IMR-90 (cell line): ENCODE measurements around the gene SLC9A9. TPM values are rescaled to one million over a fixed set of nuclear protein-coding genes. Genes with fewer than 3 reads are reported as not detected.

Experiments used
- ATAC-seq: fragments of 200-7000 bp; cut with Tn5 transposase; 2 replicates; pipeline ENCODE4 v1.9.1; 2020; ENCODE audit warnings: low read depth, mild to moderate bottlenecking, moderate library complexity
- BruUV-seq: library from RNA; stranded (reverse); fragments of 400-500 nt; replicated peaks from 2 replicates; lab custom pipeline; 2021; lab: Mats Ljungman, UMichigan
- CTCF ChIA-PET: fragments of 300-600 bp; formaldehyde crosslinking; extraction: SDS; loops from one replicate; lab custom pipeline; 2021; ENCODE audit warnings: antibody characterized with exemption; lab: Yijun Ruan, JAX
- POLR2A ChIA-PET: fragments of 300-600 bp; sonication (Branson Sonifier 250); formaldehyde crosslinking; loops from one replicate; lab custom pipeline; 2022; ENCODE audit warnings: antibody characterized with exemption; ENCODE audit not compliant: unreplicated experiment; lab: Charles Lee
- DNase-seq: peaks from one replicate; pipeline ENCODE4 v3.0.0; 2013
- H2AFZ ChIP-seq: replicated peaks from 2 replicates; pipeline ENCODE3; 2013; ENCODE audit warnings: low read length, mild to moderate bottlenecking; ENCODE audit not compliant: poor library complexity
- H2AK5ac ChIP-seq: 2 replicates; pipeline ENCODE4 v1.6.1; 2013; ENCODE audit warnings: low read depth, low read length, inconsistent platforms
- H2AK9ac ChIP-seq: replicated peaks from 2 replicates; pipeline ENCODE3; 2013; ENCODE audit warnings: mild to moderate bottlenecking, low read depth, low read length, moderate library complexity; ENCODE audit not compliant: poor library complexity
- H2BK120ac ChIP-seq: 2 replicates; pipeline ENCODE4 v1.6.1; 2013; ENCODE audit warnings: low read depth, low read length, inconsistent platforms
- H2BK15ac ChIP-seq: 3 replicates; pipeline ENCODE4 v1.6.1; 2013; ENCODE audit warnings: low read depth, low read length, inconsistent platforms
- H2BK20ac ChIP-seq: 2 replicates; pipeline ENCODE4 v1.6.1; 2013; ENCODE audit warnings: low read depth, mild to moderate bottlenecking, inconsistent platforms, low read length, moderate library complexity
- H2BK5ac ChIP-seq: 2 replicates; pipeline ENCODE4 v1.6.1; 2013; ENCODE audit warnings: mild to moderate bottlenecking, low read depth, low read length, inconsistent platforms; ENCODE audit not compliant: poor library complexity, severe bottlenecking
- H3K14ac ChIP-seq: replicated peaks from 2 replicates; pipeline ENCODE4 v1.6.1; 2013; ENCODE audit warnings: low read depth, low read length, inconsistent platforms
- H3K18ac ChIP-seq: 2 replicates; pipeline ENCODE4 v1.6.1; 2013; ENCODE audit warnings: low read depth, low read length, control low read depth
- H3K23ac ChIP-seq: 2 replicates; pipeline ENCODE4 v1.6.1; 2013; ENCODE audit warnings: low read depth, low read length, inconsistent platforms
- H3K27ac ChIP-seq: 2 replicates; pipeline ENCODE4 v1.5.1; 2013; ENCODE audit warnings: mild to moderate bottlenecking, control low read depth, low read length; ENCODE audit not compliant: insufficient read depth
- H3K27me3 ChIP-seq: 2 replicates; pipeline ENCODE4 v1.6.1; 2013; ENCODE audit warnings: low read length; ENCODE audit not compliant: control insufficient read depth, insufficient read depth
- H3K36me3 ChIP-seq: 2 replicates; pipeline ENCODE4 v1.6.1; 2013; ENCODE audit warnings: low read length, mixed read lengths; ENCODE audit not compliant: control insufficient read depth, insufficient read depth
- H3K4ac ChIP-seq: 2 replicates; pipeline ENCODE4 v1.6.1; 2013; ENCODE audit warnings: low read depth, low read length, inconsistent platforms
- H3K4me1 ChIP-seq: 2 replicates; pipeline ENCODE4 v1.6.1; 2013; ENCODE audit warnings: low read length, mixed read lengths; ENCODE audit not compliant: control insufficient read depth, insufficient read depth
- H3K4me2 ChIP-seq: 2 replicates; pipeline ENCODE4 v1.6.1; 2013; ENCODE audit warnings: low read depth, mild to moderate bottlenecking, control low read depth, low read length, moderate library complexity
- H3K4me3 ChIP-seq: 2 replicates; pipeline ENCODE4 v1.5.1; 2013; ENCODE audit warnings: low read depth, mild to moderate bottlenecking, control low read depth, low read length, moderate library complexity; ENCODE audit not compliant: insufficient read depth
- H3K56ac ChIP-seq: 2 replicates; pipeline ENCODE4 v1.6.1; 2013; ENCODE audit warnings: low read length, inconsistent platforms; ENCODE audit not compliant: insufficient read depth; ENCODE audit errors: extremely low read depth
- H3K79me1 ChIP-seq, 2 experiments: 2 replicates each; pipeline ENCODE4 v1.6.1; 2013; ENCODE audit warnings: low read length in 2 of 2, inconsistent platforms in 1 of 2, low read depth in 1 of 2
- H3K9ac ChIP-seq: 2 replicates; pipeline ENCODE4 v1.6.1; 2013; ENCODE audit warnings: low read depth, low read length, control low read depth
- H3K9me1 ChIP-seq: 2 replicates; pipeline ENCODE4 v1.6.1; 2013; ENCODE audit warnings: low read length, inconsistent platforms; ENCODE audit not compliant: insufficient read depth
- H3K9me3 ChIP-seq: 2 replicates; pipeline ENCODE4 v1.6.1; 2013; ENCODE audit warnings: low read length; ENCODE audit not compliant: control insufficient read depth, insufficient read depth
- H4K20me1 ChIP-seq: 2 replicates; pipeline ENCODE4 v1.6.1; 2013; ENCODE audit warnings: low read length, inconsistent platforms; ENCODE audit not compliant: insufficient read depth
- H4K5ac ChIP-seq: 2 replicates; pipeline ENCODE4 v1.6.1; 2013; ENCODE audit warnings: mild to moderate bottlenecking, low read depth, low read length, control low read depth
- H4K8ac ChIP-seq, 2 experiments: 2 replicates each; pipeline ENCODE4 v1.6.1; 2013; ENCODE audit warnings: low read depth in 2 of 2, low read length in 2 of 2, control low read depth in 1 of 2, inconsistent platforms in 1 of 2
- H4K91ac ChIP-seq: 2 replicates; pipeline ENCODE4 v1.6.1; 2013; ENCODE audit warnings: low read depth, low read length, inconsistent platforms; ENCODE audit not compliant: insufficient read depth
- BHLHE40 ChIP-seq: fragments of 150-350 bp; IDR thresholded peaks from 2 replicates; pipeline ENCODE4 v1.6.1; 2016; ENCODE audit warnings: mild to moderate bottlenecking, low read depth, low read length
- CEBPB ChIP-seq: IDR thresholded peaks from 2 replicates; pipeline ENCODE4 v1.6.1; 2012; ENCODE audit warnings: low read depth, low read length, improper control_type of control experiment
- CHD1 ChIP-seq: IDR thresholded peaks from 2 replicates; pipeline ENCODE4 v1.6.1; 2012; ENCODE audit warnings: low read depth, low read length, improper control_type of control experiment
- MAFK ChIP-seq: IDR thresholded peaks from 2 replicates; pipeline ENCODE4 v1.6.1; 2012; ENCODE audit warnings: low read depth, low read length, improper control_type of control experiment
- MAZ ChIP-seq: IDR thresholded peaks from 2 replicates; pipeline ENCODE4 v1.6.1; 2012; ENCODE audit warnings: low read depth, mild to moderate bottlenecking, low read length, improper control_type of control experiment, moderate library complexity, borderline replicate concordance
- NFE2L2 ChIP-seq: fragments of 150-350 bp; IDR thresholded peaks from 2 replicates; pipeline ENCODE4 v1.6.1; 2016; ENCODE audit warnings: low read depth, mild to moderate bottlenecking, low read length
- POLR2A ChIP-seq: IDR thresholded peaks from 2 replicates; pipeline ENCODE4 v1.6.1; 2012; ENCODE audit warnings: mild to moderate bottlenecking, low read depth, low read length
- RAD21 ChIP-seq: IDR thresholded peaks from 2 replicates; pipeline ENCODE4 v1.6.1; 2012; ENCODE audit warnings: low read length, improper control_type of control experiment
- SMC3 ChIP-seq: fragments of 150-350 bp; IDR thresholded peaks from 2 replicates; pipeline ENCODE4 v1.6.1; 2016; ENCODE audit warnings: low read depth, mild to moderate bottlenecking, antibody characterized with exemption, low read length, moderate library complexity
- USF2 ChIP-seq: fragments of 150-350 bp; IDR thresholded peaks from 2 replicates; pipeline ENCODE4 v1.6.1; 2017; ENCODE audit warnings: mild to moderate bottlenecking, antibody characterized with exemption, low read length, low read depth
- WGBS, 2 experiments: methylation state at CpG; one replicate each; pipeline versions ENCODE4 v1.1.5 to v1.1.7; 2013; ENCODE audit warnings: missing lambda C conversion rate in 2 of 2; ENCODE audit not compliant: insufficient read length in 1 of 2; ENCODE audit errors: extremely low coverage in 2 of 2; 5-methylcytosine and 5-hydroxymethylcytosine counted together
- dilution Hi-C: fragments of 300-500 bp; cut with HindIII; formaldehyde crosslinking; loops from one replicate; pipeline ENCODE4 v1.14.3; 2018; ENCODE audit warnings: low sequenced_read_pairs; ENCODE audit not compliant: unreplicated experiment
- in situ Hi-C: fragments of 300-500 bp; cut with MboI; formaldehyde crosslinking; loops from 3 replicates; pipeline ENCODE4 v1.14.3; 2019; ENCODE audit warnings: low sequenced_read_pairs, inconsistent platforms, mixed read lengths
- intact Hi-C: fragments of 100-400 bp; cut with micrococcal nuclease; formaldehyde crosslinking; loops from 2 replicates; pipeline ENCODE4 v1.10.0; 2022
- polyA plus RNA-seq, 3 experiments: library from polyadenylated mRNA; depleted of rRNA; stranded (reverse); fragments of >200 nt; gene quantifications; 2 replicates each; pipeline ENCODE4 v1.2.3, GENCODE V29; 2012; ENCODE audit warnings: low replicate concordance in 1 of 3
- total RNA-seq: library from RNA; depleted of rRNA; stranded (reverse); fragments of >200 nt; gene quantifications from 2 replicates; pipeline ENCODE4 v1.2.3, GENCODE V29; 2012

Gene SLC9A9
- total and polyA plus RNA-seq, 2 of the 4 experiments (the other 2 are of a cell fraction): 1.4 to 2.3 TPM

DNA sequence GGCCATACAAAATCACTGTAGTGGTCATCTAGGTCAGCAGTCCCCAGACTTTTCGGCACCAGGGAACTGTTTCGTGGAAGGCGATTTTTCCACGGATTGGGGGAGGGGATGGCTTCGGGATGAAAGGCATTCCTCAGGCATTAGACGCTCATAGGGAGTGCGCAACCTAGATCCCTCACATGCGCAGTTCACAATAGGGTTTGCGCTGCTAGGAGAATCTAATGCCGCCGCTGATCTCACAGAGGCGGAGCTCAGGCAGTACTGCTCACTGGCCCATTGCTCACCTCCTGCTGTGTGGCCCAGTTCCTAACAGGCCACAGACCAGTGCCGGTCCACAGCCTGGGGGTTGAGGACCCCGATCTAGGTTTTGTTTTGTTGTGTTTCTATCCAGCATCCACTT, 200.1 kb downstream of the SLC9A9 start:
- ChIA-PET CTCF (no interaction called here), POLR2A (no interaction called here)
- no peak overlapping the region for H2AK9ac ChIP-seq
- no peak overlapping the region for H2AFZ ChIP-seq
- intact Hi-C loops (loop anchor here (10.0 kb wide), 1 partner anchor 603 kb away; no protein-coding TSS in a partner anchor), in situ Hi-C loops (no loop called here), dilution Hi-C loops (no loop called here)
- H2AK5ac ChIP-seq: no peak overlapping the region
- 100% methylated on average over 8 of the region's 14 CpGs; no CpG with 5 or more reads in 1 of the 2 experiments for WGBS, 2 experiments
- no peak overlapping the region for H3K9ac ChIP-seq
- no peak overlapping the region for H3K23ac ChIP-seq
- H2BK120ac ChIP-seq: no peak overlapping the region
- H3K27ac ChIP-seq: no peak overlapping the region
- H4K5ac ChIP-seq: no peak overlapping the region
- no peak overlapping the region for H3K18ac ChIP-seq
- no peak for DNase-seq
- no peaks in the 10 kb centered on the region for H3K4me1 ChIP-seq
- H3K36me3 ChIP-seq: no peaks in the 10 kb centered on the region
- no peak overlapping the region for H4K8ac ChIP-seq
- H3K4me3 ChIP-seq: no peak overlapping the region
- H3K4me2 ChIP-seq: no peak overlapping the region
- no peak for ATAC-seq
- no peak overlapping the region for H3K4ac ChIP-seq
- no peak overlapping the region for H2BK20ac ChIP-seq
- no peaks in the 10 kb centered on the region for H3K27me3 ChIP-seq
- no peak overlapping the region for H2BK5ac ChIP-seq
- no peak overlapping the region for H2BK15ac ChIP-seq
- TF ChIP-seq USF2 (no peak), MAFK (no peak), POLR2A (no peak), NFE2L2 (no peak), MAZ (no peak), CEBPB (no peak), RAD21 (no peak), SMC3 (no peak), CHD1 (no peak), BHLHE40 (no peak)
- H3K79me1 ChIP-seq: no peaks in the 10 kb centered on the region
- H4K91ac ChIP-seq: no peak overlapping the region
- no peaks in the 10 kb centered on the region for H4K20me1 ChIP-seq
- H3K9me1 ChIP-seq: no peaks in the 10 kb centered on the region
- H3K9me3 ChIP-seq: no peaks in the 10 kb centered on the region
- H3K56ac ChIP-seq: no peak overlapping the region
- H3K14ac ChIP-seq: no peak overlapping the region
- no TSS peak for BruUV-seq
